Measurements from ENCODE around the gene FLRT1. TPM values are rescaled to one million over a fixed set of nuclear protein-coding genes. Genes with fewer than 3 reads are reported as not detected.

FLRT1 gene
- total RNA-seq, 1 donor from 2014 or later = not detected

GRCh38 chr11:64004590-64004984, 31.1 kb upstream of the FLRT1 start:
- intact Hi-C loops (cut with micrococcal nuclease) = loop anchor here (10.0 kb wide), 1 partner anchor 300 kb away; the partner anchor contains the start of genes CATSPERZ and ESRRA

- intact Hi-C loops (cut with micrococcal nuclease) = loop anchor here (10.0 kb wide), 1 partner anchor 299 kb away; the partner anchor contains the start of genes CATSPERZ and ESRRA
Observed at GRCh38 chr11:64005691-64006090, 30.0 kb upstream of the FLRT1 start.

DNA sequence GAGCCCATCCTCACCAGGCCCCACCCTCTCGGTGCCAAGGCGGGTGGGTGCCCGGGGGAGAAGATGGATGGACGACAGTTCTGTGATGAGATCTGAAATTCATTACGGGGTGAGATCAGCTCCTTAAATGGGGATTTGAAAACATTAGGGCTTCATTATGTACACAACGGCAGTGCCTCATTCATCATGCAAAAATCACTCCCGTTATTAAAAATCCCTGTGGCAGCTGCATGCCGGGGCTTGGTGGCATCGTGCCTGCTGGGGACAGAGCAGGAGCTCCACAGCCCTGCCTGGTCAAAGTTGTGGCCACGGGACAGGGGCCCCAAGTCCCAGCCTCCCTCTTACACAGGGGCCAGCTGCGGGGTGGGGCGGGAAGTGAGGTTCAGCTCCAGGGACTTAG, 29.3 kb upstream of the FLRT1 start:
- intact Hi-C loops (cut with micrococcal nuclease) = loop anchor here (10.0 kb wide), 1 partner anchor 298 kb away; the partner anchor contains the start of genes CATSPERZ and ESRRA

DNA sequence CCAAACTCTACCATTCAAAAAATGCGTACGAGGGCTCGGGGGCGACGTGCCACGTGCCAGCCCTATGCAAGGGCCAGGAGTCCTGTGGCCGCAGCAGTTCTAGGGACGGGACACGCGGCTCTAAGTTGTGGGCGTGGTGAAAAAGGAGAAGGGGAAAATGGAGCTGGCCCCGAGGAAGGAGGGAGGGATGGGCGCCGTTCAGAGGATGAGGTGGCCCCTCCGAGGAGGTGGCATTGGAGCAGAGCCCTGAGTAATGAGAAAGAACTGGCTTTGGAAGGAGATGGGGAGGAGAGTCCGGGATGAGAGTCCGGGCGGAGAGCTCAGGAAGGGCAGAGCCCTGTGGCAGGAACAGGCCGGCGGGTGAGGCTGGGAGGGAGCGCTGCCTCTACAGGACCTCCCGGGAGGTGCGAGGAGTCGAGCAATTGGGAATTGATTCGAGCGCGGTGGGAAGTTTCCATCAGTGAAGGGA, 28.5 kb upstream of the FLRT1 start:
- intact Hi-C loops (cut with micrococcal nuclease) = loop anchor here (10.0 kb wide), 1 partner anchor 298 kb away; the partner anchor contains the start of genes CATSPERZ and ESRRA

DNA sequence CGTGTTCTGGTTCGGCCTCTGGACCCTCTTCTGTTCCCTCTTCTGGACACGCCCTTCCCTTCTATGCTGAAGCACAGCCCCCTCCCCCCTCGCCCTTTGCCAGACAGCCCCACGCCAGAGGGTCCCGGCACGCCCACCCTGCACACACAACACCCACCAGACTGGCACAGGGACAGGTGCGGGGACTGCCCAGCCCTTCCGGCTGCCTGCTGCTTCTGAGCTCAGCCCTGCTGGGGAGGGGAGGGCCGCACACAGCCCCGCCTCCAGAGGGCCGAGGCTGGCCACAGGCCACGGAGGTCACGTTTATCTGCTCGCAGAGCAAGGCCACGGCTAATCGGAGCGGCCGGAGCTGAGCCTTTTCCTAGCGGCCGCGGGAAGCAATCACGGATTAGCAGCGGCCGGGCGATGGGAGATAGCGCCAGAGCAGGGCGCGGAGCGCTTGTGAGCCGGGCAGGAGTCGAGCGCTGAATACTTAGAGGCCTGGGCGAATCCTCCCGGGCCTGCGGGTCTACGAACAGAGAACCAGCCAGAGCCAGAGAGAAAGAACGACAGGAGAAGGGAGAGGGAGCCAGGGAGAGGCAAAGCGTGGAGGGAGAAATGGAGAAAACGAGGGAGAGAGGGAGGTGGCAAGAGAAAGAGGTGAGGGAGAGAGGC, 28.0 kb upstream of the FLRT1 start:
- intact Hi-C loops (cut with micrococcal nuclease) = loop anchor here (10.0 kb wide), 1 partner anchor 297 kb away; the partner anchor contains the start of genes CATSPERZ and ESRRA

GRCh38 chr11:64008283-64008913, 27.3 kb upstream of the FLRT1 start:
- intact Hi-C loops (cut with micrococcal nuclease) = loop anchor here (10.0 kb wide), 1 partner anchor 296 kb away; the partner anchor contains the start of genes CATSPERZ and ESRRA

- intact Hi-C loops (cut with micrococcal nuclease) = loop anchor here (10.0 kb wide), 1 partner anchor 296 kb away; the partner anchor contains the start of genes CATSPERZ and ESRRA
Observed at GRCh38 chr11:64008914-64009633, 26.7 kb upstream of the FLRT1 start.

GRCh38 chr11:64009710-64010109, 26.0 kb upstream of the FLRT1 start:
- intact Hi-C loops (cut with micrococcal nuclease) = loop anchor here (10.0 kb wide), 1 partner anchor 295 kb away; the partner anchor contains the start of genes CATSPERZ and ESRRA

DNA sequence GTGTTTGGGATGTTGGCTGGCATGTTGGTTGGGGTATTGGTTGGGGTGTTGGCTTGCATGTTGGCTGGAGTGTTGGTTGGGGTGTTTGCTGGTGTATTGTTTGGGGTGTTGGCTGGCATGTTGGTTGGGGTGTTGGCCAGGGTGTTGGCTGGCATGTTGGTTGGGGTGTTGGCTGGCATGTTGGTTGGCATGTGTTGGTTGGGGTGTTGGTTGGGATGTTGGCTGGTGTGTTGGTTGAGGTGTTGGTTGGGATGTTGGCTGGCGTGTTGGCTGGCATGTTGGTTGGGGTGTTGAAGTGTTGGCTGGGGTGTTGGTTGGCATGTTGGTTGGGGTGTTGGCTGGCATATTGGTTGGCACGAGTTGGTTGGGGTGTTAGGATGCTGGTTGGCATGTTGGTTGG, 24.9 kb upstream of the FLRT1 start:
- intact Hi-C loops (cut with micrococcal nuclease) = no loop called here

DNA sequence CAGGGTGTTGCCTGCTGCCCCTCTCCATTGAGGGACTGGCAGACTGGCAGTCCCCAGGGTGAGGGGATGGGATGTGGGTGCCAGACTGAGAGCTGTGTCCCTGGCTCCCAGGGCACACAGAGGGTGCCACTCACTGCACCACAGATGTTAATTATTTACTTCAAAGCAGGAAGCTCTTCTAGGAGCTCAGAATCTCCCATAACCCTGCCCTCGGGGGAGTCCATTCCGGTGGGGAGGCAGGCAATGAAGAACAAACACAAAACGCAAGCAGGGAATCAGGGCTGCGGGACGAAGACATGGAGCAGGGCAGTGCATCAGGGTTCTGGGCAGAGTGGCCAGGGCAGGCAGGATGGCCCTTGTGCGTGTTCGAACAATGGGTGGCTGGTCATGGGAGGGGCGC, 24.4 kb upstream of the FLRT1 start:
- intact Hi-C loops (cut with micrococcal nuclease) = no loop called here

- intact Hi-C loops (cut with micrococcal nuclease) = no loop called here
Observed at GRCh38 chr11:64013141-64013896, 22.4 kb upstream of the FLRT1 start.

DNA sequence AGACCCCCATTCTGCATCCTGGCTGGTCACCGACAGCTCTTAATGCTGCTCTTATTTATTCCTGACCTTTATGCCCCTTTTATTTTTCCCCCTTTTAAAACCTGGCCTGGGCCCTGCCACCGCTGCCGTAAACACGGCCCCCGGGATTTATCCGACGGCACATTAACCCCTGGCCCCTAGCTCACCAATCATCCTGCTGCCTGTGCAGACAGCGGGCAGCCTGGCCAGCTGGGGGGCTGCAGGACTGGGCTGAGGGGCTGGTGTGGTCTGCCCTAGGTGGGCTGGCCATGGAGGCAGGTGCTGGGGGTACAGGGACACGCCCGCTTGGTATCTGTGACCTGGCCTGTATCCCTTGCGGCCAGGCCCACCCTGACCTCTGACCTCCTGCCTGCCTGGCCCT, 21.4 kb upstream of the FLRT1 start:
- intact Hi-C loops (cut with micrococcal nuclease) = no loop called here

DNA sequence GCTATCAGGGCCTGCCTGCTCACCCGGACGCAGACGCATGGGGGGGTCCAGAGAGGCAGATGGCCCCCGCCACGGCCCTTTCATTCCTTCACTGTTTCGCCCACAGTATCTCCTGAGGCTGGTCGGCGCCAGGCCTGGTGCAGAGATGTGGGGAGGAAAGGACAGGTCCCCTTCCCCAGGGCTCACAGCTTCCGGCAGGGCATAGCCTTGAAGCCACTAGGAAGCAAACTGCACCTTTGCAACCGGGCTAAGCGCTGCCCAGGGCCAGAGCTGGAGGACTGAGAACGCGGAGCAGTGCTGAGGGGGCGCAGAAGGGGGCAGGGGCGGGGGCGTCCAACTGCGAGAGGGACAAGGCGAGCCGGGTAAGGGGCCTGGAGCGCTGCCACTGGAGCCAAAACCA, 20.2 kb upstream of the FLRT1 start:
- intact Hi-C loops (cut with micrococcal nuclease) = no loop called here

DNA sequence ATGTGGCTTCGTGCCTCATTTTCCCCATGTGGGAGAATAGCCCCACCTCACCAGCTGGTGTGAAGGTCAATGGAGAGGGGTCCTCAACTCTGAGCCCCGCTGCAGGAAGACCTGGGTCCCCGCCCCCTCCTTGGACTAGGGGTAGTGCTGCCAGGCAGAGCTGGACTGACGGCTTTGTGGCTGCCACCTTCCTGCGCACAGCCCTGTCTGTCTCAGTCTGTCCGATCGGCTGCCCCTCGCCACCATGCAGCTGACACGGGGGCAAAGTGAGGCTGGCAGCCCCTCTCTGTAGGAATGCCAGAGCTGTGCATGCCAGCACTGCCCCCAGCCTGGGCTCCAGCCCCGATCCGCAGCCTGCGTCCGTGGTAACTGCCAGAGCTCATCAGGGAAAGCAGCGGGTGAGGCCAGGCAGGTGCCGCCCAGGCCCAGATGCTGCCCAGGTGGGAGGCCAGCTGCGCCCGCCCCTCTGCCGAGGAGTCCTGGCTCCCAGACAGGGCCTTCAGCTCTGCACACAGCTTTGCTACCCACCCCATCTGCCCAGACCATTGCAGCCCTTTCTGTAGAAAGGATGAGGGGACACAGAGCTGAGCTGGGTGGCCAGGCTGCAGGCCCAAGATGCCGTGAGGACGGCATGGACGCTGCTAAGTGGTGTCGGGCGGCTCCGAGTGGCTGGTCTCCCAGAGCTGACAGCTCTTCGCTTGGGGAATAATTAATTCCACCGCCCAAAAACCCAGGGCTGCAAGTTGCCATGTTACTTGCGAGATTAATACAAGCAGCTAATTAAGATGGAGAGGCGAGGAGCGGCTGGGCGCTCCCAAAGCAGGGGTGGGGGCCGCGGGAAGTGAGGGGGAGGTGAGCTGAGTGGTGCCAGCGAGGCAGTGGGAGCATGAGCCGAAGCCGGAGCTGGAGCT, 19.5 kb upstream of the FLRT1 start:
- intact Hi-C loops (cut with micrococcal nuclease) = no loop called here

DNA sequence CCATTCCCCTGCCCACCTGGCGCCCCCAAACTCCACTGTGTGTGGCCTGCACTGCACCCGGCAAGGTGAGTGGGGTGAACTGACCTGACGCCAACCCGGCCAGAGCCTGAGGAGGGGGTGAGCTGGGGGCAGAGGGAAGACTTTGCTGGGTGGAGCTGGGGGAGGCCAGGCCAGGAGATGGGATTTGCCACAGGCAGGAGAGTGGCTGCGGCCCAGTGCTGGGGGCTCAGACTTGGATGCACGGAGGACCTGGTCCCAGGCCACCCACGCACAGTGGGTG, 17.8 kb upstream of the FLRT1 start:
- intact Hi-C loops (cut with micrococcal nuclease) = no loop called here

DNA sequence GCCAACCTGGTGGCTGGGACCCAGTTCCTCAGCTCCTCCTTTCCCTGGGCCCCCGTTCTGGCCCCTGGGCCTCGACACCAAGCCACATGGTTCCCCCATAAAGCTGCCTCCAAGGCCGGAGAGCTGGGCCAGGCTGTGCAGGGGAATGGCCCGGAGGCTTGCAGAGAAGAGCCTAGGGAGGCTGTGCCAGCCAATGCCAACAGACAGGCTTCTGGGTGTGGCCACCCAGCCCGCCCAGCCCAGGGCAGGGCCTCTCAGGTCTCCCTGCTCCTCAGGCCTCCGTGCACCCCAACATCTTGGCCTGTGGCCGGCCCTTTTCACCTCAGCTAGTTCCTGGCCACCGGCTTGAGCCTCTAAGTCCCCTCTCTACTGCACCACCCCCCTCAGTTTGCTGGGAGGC, 17.4 kb upstream of the FLRT1 start:
- intact Hi-C loops (cut with micrococcal nuclease) = no loop called here

- intact Hi-C loops (cut with micrococcal nuclease) = no loop called here
Observed at GRCh38 chr11:64019106-64020037, 16.4 kb upstream of the FLRT1 start.

DNA sequence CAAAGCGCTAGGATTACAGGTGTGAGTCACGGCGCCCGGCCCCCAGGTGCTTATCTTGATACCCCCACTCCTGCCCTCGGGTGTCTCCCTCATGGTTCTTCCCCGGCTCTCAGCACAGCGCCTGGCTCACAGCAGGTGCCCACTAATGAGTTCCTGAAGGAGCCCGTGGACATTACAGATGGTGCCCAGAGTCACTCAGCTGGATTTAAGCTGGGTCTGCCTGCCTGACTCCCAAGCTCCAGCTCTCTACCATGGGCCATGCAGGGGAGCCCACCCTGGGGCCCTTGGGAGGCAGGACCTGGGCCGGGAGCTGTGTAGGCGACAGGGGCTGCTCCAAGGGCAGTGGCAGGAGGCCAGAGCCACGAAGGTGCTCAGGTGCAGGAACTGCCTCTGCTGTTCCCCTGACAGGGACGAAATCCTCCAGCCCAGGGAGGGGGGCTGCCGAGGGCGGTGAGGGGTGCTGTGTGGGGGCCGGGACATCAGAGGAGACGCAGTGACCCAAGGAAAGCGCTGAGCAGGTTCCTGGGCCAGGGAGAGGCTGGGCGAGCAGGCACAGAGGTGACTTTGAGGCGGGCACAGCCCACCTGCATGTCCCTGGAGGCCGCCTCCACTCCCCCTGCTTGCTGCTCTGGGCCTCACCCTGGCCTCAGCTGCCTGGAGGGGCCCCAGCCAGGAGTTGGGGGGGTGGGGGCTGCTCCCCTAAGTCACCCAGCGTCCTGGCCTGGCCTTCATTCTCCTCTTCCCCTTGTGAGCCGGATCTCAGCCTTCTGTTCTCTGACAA, 14.6 kb upstream of the FLRT1 start:
- intact Hi-C loops (cut with micrococcal nuclease) = no loop called here

All from T-helper 2 cell treated with Interferon-gamma antibody and Interleukin-4, amounts not matched to agents 100 ng/mL and 5 ng/mL, for 36 hours (primary cell).